Stimulated activated CD8-positive, alpha-beta memory T cell treated with anti-CD3 and anti-CD28 coated beads, Interleukin-12 subunit alpha, Interleukin-12 subunit beta, amount 100 ng/mL, for 24 hours (primary cell): ENCODE measurements around the gene DSC1.

Experiments used
- DNase-seq: peaks from one replicate; pipeline ENCODE4 v3.0.0-alpha.2; 2020; ENCODE audit errors: extremely low read depth

The DSC1 gene

GRCh38 chr18:31104444-31104843 lies 58.2 kb downstream of the DSC1 start:
- DNase-seq: no peak

GRCh38 chr18:31103423-31103822 lies 59.2 kb downstream of the DSC1 start:
- DNase-seq: no peak

DNA sequence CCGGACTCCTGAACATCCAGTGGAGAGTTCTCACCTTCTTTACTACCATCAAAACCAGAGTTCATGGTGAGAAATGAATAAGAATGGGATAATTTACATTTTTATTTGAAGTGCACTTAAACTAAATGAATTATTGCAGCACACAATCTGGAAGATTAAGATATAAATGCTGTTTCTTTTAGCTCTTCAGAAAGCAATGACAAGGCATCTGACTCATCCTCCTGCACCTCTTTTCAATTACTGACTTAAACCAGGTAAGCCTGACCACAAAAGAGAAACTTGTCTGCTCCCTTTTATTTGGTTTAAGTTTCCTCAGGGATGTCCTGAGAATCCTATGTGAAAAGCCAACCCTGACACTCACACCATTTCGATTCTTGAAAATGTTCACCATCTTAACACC lies 59.7 kb downstream of the DSC1 start:
- DNase-seq: no peak

- no peak for DNase-seq
Observed at GRCh38 chr18:31102025-31102684, 60.5 kb downstream of the DSC1 start, which contains the start of gene DSC2. DSC2 (minus strand) TSS chr18:31102421; CDS start chr18:31101971, 450 bp downstream.

- no peak for DNase-seq
Observed at GRCh38 chr18:31101183-31102024, 61.3 kb downstream of the DSC1 start.

DNA sequence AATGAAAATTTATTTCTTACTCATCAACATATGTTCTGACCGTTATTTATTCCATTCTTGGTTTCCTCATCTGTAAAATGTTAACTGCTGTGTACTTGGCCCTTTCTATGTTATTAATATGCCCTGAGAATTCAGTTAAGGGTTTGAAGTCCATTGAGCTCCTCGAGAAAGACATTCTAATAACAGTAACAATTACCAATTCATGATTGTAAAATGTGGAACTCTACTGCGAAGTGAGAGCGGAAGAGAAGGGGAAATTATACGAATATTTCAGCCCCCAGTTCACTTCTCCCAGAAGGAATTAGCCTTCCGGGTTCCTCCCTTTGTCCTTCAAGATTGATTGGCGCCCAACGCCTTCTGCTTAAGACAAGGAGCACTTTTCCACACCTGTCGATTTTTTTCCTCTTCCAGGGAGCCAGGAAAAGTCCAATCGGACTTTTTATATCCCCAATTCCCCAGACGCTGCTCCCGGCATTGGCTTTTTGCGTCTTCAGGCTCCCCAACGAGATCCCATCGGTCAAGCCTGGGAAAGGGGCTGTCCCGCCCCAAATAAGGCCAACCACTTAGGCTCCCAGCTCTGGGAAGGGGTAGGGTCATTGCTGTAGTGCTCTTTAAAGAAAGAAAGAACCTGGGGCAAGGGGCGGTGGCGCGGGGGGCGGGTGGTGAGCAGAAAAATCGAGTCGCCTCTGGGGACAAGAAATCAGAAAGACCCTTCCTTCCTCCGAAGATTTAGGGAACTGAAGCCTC lies 62.0 kb downstream of the DSC1 start:
- no peak for DNase-seq

GRCh38 chr18:31099450-31100230 lies 63.0 kb downstream of the DSC1 start:
- no peak for DNase-seq

DNA sequence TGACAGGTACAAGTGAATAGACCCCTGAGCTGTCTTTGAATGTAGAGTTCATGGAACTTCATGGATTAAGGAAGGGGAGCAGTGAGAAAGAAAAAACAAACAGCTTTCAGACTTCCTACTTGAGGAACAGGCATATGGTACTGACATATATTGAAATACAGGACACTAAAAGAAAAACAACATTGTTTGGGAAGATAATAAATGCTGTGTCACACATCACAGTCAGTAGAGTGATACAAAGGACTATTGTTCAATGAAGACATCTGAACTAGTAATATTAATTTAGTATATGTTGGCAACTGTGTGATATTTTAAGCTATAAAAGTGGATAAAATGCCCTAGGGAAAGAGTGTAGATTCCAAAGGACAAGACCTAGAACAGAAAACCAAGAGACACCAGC lies 63.8 kb downstream of the DSC1 start:
- DNase-seq: no peak

DNA sequence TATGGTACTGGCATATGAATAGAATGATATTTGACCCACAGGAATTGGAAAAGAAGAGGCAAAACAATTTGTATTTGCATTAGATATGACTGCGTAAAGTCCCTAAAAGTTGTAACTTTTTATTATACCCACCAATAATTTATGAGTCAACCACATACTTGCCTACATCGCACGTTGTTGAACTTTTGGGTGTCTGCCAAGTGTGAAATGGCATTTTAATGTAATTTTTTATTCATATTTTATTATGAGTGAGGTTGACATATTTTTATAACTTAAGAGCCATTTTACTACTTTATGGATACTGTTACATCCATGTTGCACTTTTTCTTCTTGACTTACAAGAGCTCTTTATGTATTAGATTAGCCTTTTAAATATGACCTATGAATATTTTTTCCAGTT lies 65.0 kb downstream of the DSC1 start:
- no peak for DNase-seq

GRCh38 chr18:31093880-31094279 lies 68.8 kb downstream of the DSC1 start:
- DNase-seq: no peak

- no peak for DNase-seq
Observed at GRCh38 chr18:31093294-31093693, 69.4 kb downstream of the DSC1 start.

GRCh38 chr18:31091350-31091749 lies 71.3 kb downstream of the DSC1 start:
- no peak for DNase-seq

- DNase-seq: no peak
Observed at GRCh38 chr18:31088532-31088931, 74.1 kb downstream of the DSC1 start.

- DNase-seq: no peak
Observed at GRCh38 chr18:31079973-31080372, 82.7 kb downstream of the DSC1 start.
